GM12865 (cell line): ENCODE measurements around the gene ANKRD44.

Source experiments
- DNase-seq: peaks from one replicate; pipeline ENCODE4 v3.0.0; 2010; ENCODE audit warnings: low read depth
- H3K4me3 ChIP-seq: 2 replicates; pipeline ENCODE4 v1.5.1; 2011; ENCODE audit warnings: mild to moderate bottlenecking, low read depth, low read length, control low read depth
- CTCF ChIP-seq: IDR thresholded peaks from 2 replicates; pipeline ENCODE4 v1.5.1; 2011; ENCODE audit warnings: low read length, control low read depth, low read depth, inconsistent platforms; ENCODE audit not compliant: insufficient read depth; ENCODE audit errors: missing control alignments

ANKRD44 gene

DNA sequence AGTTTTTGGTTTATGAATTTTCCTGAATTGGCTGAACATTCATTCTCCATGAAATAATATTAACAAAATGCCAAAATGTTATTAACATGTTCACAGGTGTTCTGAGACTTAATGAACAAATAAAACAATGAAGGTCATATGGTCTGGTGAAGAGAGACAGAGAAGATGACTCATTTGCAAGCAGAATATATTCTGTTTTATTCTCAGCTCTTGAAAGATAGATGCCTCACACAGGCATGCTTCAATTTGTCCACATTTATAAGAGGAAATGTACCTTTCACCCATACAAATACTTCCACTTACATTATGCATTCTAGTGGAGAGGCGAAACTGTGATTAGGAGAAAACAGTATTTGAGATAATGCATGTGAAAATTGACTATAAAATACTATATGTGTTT lies 308.7 kb downstream of the ANKRD44 start:
- H3K4me3 ChIP-seq, result no peak overlapping the region
- TF ChIP-seq CTCF, result no peak
- DNase-seq, result no peak

DNA sequence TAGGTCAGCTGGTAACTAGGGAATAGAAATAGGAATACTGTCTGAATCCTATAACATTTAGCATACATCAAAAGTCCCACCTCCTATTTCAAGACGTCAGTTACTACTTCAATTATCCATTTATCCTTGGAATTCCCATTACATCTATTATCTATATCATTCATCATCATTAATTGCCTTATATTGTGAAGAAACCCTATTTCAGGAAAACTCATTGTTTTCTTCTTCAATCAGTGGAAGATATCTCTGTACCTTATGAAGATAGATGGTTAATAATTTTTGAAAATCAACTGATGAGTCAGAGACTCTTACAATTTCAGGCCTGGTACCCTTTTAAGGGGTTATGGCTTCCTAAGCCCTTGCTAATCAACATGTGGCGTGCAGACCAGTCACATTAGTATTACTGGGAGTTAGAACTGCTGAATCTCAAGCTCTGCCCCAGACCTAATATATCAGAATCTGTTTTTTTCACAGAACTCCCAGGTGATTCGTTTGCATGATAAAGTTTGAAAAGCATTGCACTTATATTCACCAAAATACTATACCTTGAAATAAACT lies 314.7 kb downstream of the ANKRD44 start:
- TF ChIP-seq CTCF, result no peak
- DNase-seq, result no peak
- H3K4me3 ChIP-seq, result no peak overlapping the region

DNA sequence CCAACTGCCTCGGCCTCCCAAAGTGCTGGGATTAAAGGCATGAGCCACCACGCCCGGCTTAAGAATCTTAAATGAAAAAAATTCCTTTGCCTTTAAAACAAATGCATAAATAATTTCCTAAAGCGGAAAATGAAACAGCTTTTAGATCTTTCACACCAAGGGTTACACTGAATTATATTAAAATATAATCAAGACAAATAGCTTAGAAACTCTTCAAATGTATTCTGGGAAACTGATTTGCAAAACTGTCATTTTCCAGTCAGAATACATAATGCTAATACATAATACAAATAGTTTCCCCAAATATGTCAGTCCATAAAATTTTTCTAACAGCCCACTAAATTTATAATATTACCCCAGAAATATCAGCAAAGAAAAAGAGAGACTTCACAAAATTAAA lies 315.8 kb downstream of the ANKRD44 start:
- DNase-seq, result no peak
- H3K4me3 ChIP-seq, result no peak overlapping the region
- no peak for TF ChIP-seq CTCF

DNA sequence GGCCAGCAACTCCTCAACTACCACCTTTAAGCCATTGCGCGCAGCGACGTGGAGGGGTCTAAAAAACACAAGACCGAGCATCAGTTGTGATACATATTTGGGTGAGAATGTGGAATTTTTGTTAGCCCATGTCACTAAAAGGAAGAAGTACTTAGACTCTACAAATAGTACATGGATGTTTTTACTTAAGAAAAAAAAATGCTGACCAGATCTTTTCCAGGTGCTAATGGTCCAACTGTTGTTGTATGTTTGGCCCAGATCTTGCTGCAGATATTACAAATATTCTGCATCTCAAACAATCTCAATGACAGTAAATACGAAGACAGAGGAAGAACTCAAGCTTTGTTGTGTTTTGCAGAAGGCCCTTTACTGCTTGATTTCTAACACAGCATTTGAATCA lies 317.0 kb downstream of the ANKRD44 start:
- TF ChIP-seq CTCF, result no peak
- DNase-seq, result no peak
- no peak overlapping the region for H3K4me3 ChIP-seq

DNA sequence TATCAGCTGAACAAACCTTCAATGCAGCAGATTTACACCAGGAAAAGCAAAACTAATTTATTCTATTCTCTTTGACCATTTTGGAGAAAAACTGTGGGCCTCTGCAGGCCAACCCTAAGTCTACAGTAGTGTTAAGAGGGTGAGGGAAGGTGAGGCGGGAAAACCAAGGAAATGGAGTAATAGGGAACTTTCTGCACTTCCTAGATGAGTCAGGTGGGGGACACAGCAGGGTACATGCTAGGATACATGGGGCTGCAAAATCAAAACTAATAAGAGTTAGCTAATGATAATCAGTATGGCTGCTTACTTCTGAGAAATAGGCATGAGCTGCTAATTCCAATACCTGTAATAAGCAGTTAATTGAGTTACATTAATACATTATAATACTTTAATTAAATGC lies 318.1 kb downstream of the ANKRD44 start:
- H3K4me3 ChIP-seq, result no peak overlapping the region
- no peak for DNase-seq
- TF ChIP-seq CTCF, result no peak

DNA sequence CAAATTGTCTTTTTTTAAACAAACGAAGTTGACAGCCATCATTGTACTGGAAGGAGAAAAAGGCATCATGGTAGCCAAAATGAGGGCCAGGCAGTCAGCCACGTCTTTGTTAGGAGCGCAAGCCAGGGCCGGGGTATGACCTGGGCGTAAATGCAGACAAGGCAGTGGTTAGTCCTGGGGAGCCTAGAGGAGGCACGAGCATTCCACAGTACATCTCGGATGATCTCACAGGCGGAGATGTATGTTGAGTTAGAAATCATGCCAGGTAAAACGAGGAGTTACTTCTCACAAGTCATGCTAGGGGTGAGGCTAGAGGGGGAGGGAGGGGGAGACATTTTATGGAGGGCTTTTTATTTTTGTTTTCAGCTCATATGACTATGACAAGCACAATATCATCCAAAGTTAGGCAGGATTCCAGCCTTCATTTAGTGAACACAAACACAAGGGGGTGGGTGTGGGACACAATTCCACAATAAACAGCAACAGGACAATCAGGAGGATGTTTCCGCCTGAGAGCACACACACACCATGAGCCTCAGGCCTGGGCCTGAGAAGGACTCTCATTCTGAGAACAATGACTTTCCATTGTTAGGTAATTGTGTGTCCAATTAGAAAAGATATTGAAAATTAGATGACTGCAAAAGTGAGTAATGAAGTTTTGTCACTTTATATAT lies 319.7 kb downstream of the ANKRD44 start:
- DNase-seq, result no peak
- H3K4me3 ChIP-seq, result no peak overlapping the region
- TF ChIP-seq CTCF, result no peak

- no peak overlapping the region for H3K4me3 ChIP-seq
- TF ChIP-seq CTCF, result no peak
- DNase-seq, result no peak
Measured at GRCh38 chr2:196990092-196990491, 320.5 kb downstream of the ANKRD44 start.
